8988T (cell line): ENCODE results near the gene PANK3.
A peak's percentile ranks its signal among the peaks of the same experiment; 100 is the strongest.
"Not testable (repeated sequence)": the region's sequence is repeated elsewhere in the genome, so short reads cannot be mapped to it uniquely, and the experiment has no call there.

Experiments
- DNase-seq: peaks from one replicate; pipeline ENCODE4 v3.0.0; 2011

The PANK3 gene

GRCh38 chr5:168578538-168579487, at the start of gene PANK3:
PANK3 (minus strand) TSS chr5:168579368; CDS start chr5:168579283, 85 bp downstream.
- peak; percentile 69 for DNase-seq

DNA sequence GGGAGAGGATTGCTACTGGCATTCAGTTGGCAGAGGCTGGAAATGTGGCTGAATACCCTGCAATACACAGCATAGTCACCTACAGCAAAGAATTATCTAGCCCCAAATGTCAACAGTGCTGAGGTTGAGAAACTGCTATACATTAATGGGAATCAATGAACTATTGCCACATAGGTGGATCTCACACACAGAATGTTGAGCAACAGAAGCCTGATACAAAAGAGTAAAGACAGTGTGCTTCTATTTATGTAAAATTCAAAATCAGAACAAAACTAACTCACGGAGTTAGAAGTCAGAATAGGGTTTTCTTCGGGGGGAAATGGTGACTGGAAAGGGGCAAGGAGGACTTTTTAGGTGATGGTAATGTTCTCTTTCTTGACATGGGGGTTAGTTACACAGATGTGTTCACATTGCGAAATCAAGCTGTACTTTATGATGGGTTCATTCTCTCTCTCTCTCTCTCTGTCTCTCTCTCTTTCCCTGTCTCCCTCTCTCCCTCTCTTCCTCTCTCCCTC, 45.7 kb upstream of the PANK3 start:
- no peak for DNase-seq

GRCh38 chr5:168620807-168621206, 41.6 kb upstream of the PANK3 start:
- DNase-seq: no peak

- DNase-seq: no peak
Observed at GRCh38 chr5:168614661-168615060, 35.5 kb upstream of the PANK3 start.

DNA sequence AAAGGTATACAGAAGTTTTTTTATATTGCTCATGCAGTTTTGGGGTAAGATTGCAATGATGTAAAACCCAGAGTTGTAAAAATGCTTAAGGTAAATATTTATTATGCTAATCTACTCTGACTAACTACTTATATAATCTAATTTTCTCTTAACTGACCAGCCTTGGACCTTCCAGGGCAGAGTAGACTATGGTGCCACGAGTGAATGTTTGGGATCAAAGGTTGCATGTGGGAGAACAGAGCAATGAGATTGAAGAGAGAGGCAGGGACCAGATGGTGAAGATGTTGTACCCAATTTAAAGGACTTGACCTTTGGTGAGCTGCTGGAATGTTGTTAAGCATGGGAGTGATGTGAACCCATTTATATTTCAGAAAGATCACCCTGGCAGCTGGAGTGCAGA, 34.8 kb upstream of the PANK3 start:
- no peak for DNase-seq

GRCh38 chr5:168613396-168613795, 34.2 kb upstream of the PANK3 start:
- no peak for DNase-seq

GRCh38 chr5:168612996-168613395, 33.8 kb upstream of the PANK3 start:
- no peak for DNase-seq

GRCh38 chr5:168612123-168612522, 33.0 kb upstream of the PANK3 start:
- no peak for DNase-seq

DNA sequence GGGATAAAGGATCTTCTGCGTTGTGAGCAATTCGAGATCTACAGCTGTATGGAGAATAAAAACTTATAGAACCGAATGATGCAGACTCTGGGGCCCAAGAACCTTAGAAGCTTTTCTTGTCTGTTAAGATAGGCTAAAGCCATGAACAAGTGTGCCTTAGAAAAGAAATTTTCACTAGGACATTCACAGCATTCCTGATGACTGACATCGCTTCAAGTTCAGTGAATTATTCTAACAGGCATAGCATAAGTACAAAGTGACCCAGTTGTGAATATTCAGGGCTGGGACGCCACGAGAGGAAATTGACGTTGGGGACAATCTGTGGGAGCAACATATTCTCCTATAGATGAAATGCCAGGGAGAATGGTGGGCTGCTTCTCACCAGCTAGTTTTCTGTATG, 32.0 kb upstream of the PANK3 start:
- no peak for DNase-seq

DNA sequence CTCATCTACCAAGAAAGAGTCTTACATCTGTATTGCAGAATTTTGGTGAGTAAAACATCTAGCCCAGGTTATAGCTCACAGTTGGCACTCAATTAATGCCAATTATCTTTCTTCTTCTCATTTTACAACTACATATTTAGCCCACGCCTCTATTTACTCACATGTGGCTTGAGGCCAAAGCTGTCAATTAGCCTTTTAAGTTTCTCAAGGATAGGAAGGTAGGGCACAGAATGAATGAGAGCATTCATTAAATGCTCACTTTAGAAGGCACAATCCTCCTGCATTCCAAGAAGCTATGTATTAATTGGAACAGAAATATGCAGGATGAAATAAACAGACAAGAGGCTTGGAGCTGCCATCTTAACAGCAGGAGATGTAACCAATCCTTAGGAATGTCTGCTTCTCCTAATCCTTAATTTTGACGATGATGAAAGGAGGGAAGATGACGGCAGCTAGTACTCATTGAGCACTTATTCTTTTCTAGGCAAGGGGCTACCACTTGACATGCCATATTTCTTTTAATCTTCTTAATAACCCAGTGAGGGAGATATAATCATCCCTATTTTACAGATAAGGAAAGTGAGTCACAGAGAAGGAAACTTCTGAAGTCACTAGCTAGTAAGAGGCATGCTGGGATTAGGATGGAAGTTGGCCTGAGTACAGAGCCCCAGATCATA, 30.8 kb upstream of the PANK3 start:
- no peak for DNase-seq

- DNase-seq: no peak
Observed at GRCh38 chr5:168608821-168609220, 29.7 kb upstream of the PANK3 start.

- DNase-seq: no peak
Observed at GRCh38 chr5:168608386-168608785, 29.2 kb upstream of the PANK3 start.

GRCh38 chr5:168607946-168608345, 28.8 kb upstream of the PANK3 start:
- no peak for DNase-seq

GRCh38 chr5:168606562-168606961, 27.4 kb upstream of the PANK3 start:
- DNase-seq: no peak

DNA sequence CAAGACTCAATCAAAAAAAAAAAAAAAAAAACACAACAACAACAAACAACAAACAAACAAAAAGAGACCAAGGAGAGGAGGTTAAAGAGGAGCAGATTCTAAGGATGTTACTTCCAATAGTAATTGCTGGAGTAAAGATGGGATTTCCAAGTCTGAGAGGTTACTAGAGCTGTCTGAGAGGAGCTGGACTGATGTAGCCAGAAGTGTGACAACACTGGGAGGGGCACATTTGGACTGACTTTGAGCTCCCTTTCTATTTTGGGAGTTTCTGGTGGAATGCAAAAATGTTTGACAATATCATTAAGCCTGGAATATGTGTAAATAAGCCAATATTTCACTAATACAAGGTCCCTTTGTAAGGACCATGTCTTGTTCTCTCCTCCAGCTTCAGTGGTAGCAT, 25.3 kb upstream of the PANK3 start:
- DNase-seq: no peak

DNA sequence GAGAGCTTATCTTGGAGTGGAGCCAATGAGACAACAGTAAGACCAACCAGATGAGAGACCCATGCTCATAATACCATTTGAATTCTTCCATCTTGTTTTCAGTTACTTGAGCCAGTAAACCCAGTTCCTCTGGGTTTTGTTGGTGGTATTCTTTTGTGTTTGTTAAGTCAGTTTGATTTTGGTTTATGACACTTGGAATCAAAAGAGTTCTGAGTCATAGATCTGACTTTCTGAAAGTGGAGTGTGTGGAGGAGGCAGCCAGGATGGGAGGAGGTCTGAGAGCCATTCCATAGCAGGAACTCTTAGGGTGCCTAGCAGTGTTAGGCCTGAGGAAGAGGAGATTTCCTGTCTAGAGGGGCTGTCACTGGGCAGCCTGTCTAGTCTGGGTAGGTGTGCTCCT, 24.6 kb upstream of the PANK3 start:
- no peak for DNase-seq

- DNase-seq: no peak
Observed at GRCh38 chr5:168602517-168602916, 23.3 kb upstream of the PANK3 start.

DNA sequence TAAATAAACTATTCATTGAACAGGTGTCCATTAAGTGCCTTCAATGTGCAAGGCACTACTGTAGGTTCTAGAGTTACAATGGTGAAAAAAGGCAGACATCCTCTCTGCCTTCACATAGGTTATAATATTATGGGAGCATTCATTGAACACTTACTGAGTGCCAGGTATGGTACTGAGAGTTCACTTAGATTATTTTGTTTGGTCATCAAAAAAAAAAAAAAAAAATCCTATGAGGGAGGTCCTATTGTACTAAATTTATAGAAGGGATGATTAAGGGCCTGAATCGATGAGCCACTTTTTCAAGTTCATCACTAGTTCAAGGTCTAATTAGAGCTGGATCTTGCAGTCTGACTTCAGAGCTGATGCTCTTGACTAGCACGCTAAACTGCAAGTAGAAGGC, 22.8 kb upstream of the PANK3 start:
- DNase-seq: no peak

- no peak for DNase-seq
Observed at GRCh38 chr5:168600409-168600808, 21.2 kb upstream of the PANK3 start.

DNA sequence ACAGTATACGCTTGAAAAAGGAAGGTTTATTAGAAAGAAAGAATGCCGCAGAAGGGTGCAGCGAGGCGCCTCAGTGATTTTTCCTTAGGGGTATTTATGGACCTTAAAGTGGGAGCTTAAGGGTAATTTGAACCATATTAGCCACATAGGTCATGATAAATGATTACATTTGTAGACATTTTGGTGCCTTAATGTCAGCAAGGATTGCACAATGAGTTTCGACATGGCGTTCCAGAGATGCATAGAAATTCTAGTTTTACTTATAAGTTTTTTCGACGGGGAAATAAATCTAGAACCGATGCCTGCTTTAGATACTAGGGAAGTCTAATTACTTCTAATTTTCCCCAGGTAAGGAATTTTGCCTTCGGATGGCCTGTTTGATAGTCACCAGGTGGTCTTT, 20.7 kb upstream of the PANK3 start:
- DNase-seq: no peak

DNA sequence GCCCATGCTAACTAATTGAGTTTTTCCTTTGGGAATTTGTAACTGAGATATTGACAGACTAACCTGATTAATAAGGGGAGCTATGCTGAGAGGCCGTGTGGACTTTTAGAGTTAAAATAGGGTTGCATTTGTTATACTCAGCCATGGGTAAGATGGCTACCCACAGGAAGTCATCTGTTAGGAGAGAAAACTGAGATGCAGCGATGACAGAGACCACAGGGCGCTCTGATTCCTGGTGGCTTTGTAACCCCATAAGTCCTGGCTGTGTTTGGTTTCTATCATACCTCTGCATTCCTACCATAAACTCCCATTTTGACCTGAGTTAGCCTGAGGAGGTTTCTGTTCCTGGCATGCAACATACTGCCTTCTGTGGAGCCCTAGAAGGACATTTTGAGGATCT, 19.5 kb upstream of the PANK3 start:
- no peak for DNase-seq

DNA sequence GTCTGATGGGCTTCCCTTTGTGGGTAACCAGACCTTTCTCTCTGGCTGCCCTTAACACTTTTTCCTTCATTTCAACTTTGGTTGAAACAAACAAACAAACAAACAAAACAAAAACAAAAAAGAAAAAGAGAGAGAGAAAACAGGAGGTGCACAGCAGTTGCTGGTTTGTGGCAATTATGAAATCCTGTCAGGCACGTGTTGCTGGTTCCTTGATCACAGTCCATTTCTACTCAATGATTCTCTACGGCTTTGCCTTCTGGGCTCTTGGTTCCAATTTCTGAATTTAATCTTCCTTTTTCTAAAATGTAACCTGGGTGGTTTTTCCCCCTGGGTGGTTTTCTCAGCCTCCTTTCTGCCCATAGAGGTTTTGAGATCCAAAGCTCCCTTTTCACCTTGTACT, 17.8 kb upstream of the PANK3 start:
- DNase-seq: no peak

DNA sequence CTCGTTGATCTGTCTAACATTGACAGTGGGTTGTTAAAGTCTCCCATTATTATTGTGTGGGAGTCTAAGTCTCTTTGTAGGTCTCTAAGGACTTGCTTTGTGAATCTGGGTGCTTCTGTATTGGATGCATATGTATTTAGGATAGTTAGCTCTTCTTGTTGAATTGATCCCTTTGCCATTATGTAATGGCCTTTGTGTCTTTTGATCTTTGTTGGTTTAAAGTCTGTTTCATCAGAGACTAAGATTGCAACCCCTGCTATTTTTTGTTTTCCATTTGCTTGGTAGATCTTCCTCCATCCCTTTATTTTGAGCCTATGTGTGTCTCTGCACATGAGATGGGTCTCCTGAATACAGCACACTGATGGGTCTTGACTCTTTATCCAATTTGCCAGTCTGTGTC, 17.0 kb upstream of the PANK3 start:
- not testable (repeated sequence) for DNase-seq

GRCh38 chr5:168592014-168592368, 12.8 kb upstream of the PANK3 start:
- DNase-seq: no peak
